Sigmoid colon (tissue), 7 donors: ENCODE measurements around the gene THSD7A. TPM values are rescaled to one million over a fixed set of nuclear protein-coding genes. Genes with fewer than 3 reads are reported as not detected.

Experiments used
- DNase-seq: peaks from one replicate; pipeline ENCODE4 v3.0.0-alpha.2; 2019
- H3K27ac ChIP-seq, 4 donors: fragments of 200-600 bp; sonication (generic); one replicate each; pipeline ENCODE4 v1.5.1; 2016 to 2019; ENCODE audit warnings: mild to moderate bottlenecking in 1 of 4
- H3K27me3 ChIP-seq, 3 donors: fragments of 200-600 bp; sonication (generic); one replicate each; pipeline ENCODE4 v1.5.1; 2019; ENCODE audit warnings: mild to moderate bottlenecking in 1 of 3
- H3K36me3 ChIP-seq, 4 donors: fragments of 200-600 bp; sonication (generic); one replicate each; pipeline ENCODE4 v1.5.1; 2016 to 2019
- H3K4me1 ChIP-seq, 4 donors: fragments of 200-600 bp; sonication (generic); one replicate each; pipeline ENCODE4 v1.5.1; 2017 to 2019
- H3K4me3 ChIP-seq, 4 donors: fragments of 200-600 bp; sonication (generic); one replicate each; pipeline ENCODE4 v1.5.1; 2017 to 2019; ENCODE audit warnings: mild to moderate bottlenecking in 2 of 4, moderate library complexity in 1 of 4
- H3K9me3 ChIP-seq, 4 donors: fragments of 200-600 bp in 3 of 4; sonication (generic) in 3 of 4; one replicate each; pipeline versions ENCODE4 v1.5.1 to v1.6.1; 2013 to 2019
- EP300 ChIP-seq, 4 donors: sonication (generic); formaldehyde crosslinking; IDR thresholded peaks; one replicate each; pipeline ENCODE4 v1.6.1; 2017; ENCODE audit warnings: antibody characterized with exemption in 4 of 4
- POLR2A ChIP-seq, 2 donors: fragments of 450-650 bp; IDR thresholded peaks; one replicate each; pipeline ENCODE4 v1.6.1; 2016; ENCODE audit warnings: antibody characterized with exemption in 2 of 2, mild to moderate bottlenecking in 2 of 2, moderate library complexity in 2 of 2
- POLR2AphosphoS5 ChIP-seq, 4 donors: sonication (generic); formaldehyde crosslinking; IDR thresholded peaks; one replicate each; pipeline ENCODE4 v1.6.1; 2017; ENCODE audit warnings: antibody characterized with exemption in 4 of 4
- WGBS, 2 donors: extraction: QIAGEN DNeasy Blood & Tissue Kit; methylation state at CpG; one replicate each; pipeline ENCODE4 v1.1.7; 2013; 5-methylcytosine and 5-hydroxymethylcytosine counted together
- intact Hi-C: fragments of 100-400 bp; cut with DNase I; formaldehyde crosslinking; loops from one replicate; pipeline ENCODE4 v1.15.1; 2023
- polyA plus RNA-seq, 3 donors: library from polyadenylated mRNA; stranded (reverse); fragments of 200-250 nt; gene quantifications; one replicate each; pipeline ENCODE4 v1.2.3, GENCODE V29; 2013
- total RNA-seq, 4 donors: library from RNA; depleted of rRNA; stranded (reverse); fragments of >200 nt; gene quantifications; one replicate each; pipeline ENCODE4 v1.1.0, GENCODE V29; 2016
- TF ChIP-seq, protein P1 (sequence below), 4 experiments: fragments of 450-650 bp in 3 of 4; fragments of 200-600 bp in 1 of 4; IDR thresholded peaks; one replicate each; pipeline ENCODE4 v1.5.1; 2016 to 2019; ENCODE audit warnings: antibody characterized with exemption in 4 of 4, mild to moderate bottlenecking in 3 of 4, moderate library complexity in 2 of 4
- donor health status: healthy with polysubstance abuse.
- donor health status: Bipolar disorder and iron deficiency.
- donor health status: healthy.

THSD7A gene
- total and polyA plus RNA-seq, 7 donors = under 0.01 to 6.9 (median 5.0) TPM

DNA sequence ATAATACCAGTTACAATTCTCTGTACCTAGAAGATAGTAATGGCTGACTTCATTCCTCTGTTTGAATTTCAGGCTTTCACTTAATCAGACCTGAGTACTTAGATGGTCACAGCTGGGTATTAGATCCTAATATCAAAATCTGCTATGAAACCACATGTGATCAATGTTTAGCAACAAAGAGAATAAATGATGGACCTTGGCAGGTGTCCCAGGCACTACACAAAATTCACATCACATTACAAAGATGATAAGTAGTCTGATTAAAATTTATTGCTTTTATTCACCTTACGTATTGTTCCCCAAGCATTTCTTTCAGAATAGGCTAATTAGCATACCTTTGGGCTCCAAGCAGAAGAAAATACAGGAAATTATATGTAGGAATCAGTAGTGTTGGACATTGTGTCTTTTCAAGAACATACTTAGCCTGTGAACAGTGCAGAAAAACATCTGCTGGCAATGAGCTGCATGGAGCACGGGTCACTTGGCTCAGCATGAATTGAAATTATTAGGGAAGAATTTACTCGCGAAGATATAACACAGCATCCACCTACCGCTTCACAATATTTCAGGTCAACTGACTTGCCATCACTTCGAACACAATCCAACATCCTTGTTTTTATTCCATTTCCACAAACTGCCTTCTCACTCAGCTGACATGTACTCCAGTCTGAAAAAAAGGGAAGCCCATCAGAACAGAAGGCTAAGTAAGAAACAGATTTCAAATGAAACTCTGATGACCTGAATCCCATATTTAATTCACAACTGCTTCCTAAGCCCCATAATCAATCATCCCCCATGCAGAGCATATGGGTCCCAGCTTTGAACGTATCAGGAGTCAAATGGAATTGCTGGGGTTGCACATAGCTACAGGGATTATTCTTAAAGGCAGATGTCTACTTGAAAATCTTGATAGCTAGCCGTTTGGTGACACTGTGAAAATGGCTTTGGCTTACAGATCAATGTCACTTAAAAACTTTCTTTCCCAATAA is 421.0 kb downstream of the THSD7A start:
- intact Hi-C loops = no loop called here
- peaks cover 0 to 12% (median 0%) of the 10 kb centered on the region in 4 donors for H3K36me3 ChIP-seq

DNA sequence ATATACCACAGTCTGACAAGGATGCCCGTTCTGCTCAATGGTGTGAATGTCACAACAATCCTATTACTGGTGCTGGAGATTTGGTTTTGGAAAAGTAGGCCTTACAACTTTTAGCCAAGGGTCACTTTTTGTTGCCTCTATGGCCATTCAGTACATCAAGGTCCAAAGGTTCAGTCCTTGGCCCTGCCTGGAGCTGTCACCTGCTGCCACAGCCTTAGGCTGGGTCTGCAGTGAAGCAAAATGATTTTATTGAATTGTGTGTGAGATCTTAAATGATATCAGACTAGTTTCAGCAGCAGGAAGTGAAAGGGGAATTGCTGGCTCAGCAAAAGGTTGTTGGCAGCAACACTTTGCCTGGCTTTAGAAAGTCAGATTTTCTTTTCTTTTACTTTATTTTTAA is 427.6 kb downstream of the THSD7A start:
- 65 to 70% methylated on average over 1 of the region's 1 CpG for WGBS, 2 donors

More for the DNA sequence above, 421.0 kb downstream of the THSD7A start:
- WGBS, 2 donors = 89 to 93% methylated on average over 8 of the region's 8 CpGs
- Histone ChIP-seq H3K4me3 (no peak overlapping the region), H3K9me3 (peaks cover 0 to 5% (median 3%) of the 10 kb centered on the region in 4 donors), H3K27me3 (no peaks in the 10 kb centered on the region), H3K4me1 (no peaks in the 10 kb centered on the region), H3K27ac (no peak overlapping the region)
- DNase-seq = no peak
- no peak for TF ChIP-seq POLR2A (IDR thresholded peaks at IDR 0.05)
- no peak for TF ChIP-seq POLR2AphosphoS5 (IDR thresholded peaks at IDR 0.05)
- TF ChIP-seq EP300 (IDR thresholded peaks at IDR 0.05) = no peak
- TF ChIP-seq, protein P1, sequence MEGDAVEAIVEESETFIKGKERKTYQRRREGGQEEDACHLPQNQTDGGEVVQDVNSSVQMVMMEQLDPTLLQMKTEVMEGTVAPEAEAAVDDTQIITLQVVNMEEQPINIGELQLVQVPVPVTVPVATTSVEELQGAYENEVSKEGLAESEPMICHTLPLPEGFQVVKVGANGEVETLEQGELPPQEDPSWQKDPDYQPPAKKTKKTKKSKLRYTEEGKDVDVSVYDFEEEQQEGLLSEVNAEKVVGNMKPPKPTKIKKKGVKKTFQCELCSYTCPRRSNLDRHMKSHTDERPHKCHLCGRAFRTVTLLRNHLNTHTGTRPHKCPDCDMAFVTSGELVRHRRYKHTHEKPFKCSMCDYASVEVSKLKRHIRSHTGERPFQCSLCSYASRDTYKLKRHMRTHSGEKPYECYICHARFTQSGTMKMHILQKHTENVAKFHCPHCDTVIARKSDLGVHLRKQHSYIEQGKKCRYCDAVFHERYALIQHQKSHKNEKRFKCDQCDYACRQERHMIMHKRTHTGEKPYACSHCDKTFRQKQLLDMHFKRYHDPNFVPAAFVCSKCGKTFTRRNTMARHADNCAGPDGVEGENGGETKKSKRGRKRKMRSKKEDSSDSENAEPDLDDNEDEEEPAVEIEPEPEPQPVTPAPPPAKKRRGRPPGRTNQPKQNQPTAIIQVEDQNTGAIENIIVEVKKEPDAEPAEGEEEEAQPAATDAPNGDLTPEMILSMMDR (IDR thresholded peaks at IDR 0.05) = no peak

DNA sequence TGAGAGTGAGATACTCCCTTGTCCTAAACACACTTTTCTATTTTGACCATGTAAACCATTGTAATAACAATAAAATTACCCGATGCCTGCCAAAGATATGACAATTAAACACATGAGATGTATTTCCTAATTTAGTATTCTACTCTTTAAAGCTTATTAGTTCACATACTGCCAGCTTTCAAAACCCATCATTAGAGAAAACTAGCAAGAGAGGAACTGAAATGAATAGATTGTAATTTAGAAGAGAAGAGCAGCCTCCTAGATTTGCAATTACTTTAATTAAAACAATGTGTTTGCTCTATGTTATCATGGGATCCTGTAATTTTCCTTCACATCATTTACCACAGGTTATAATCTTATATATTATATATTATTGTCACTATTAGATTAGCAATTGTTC is 428.2 kb downstream of the THSD7A start:
- Histone ChIP-seq H3K9me3 (no peaks in the 10 kb centered on the region), H3K4me1 (no peaks in the 10 kb centered on the region), H3K4me3 (no peak overlapping the region), H3K36me3 (peaks cover 0 to 12% (median 0%) of the 10 kb centered on the region in 4 donors), H3K27me3 (no peaks in the 10 kb centered on the region), H3K27ac (no peak overlapping the region)
- intact Hi-C loops = no loop called here
- no peak for DNase-seq
- 62 to 82% methylated on average over 1 of the region's 1 CpG for WGBS, 2 donors
- no peak for TF ChIP-seq POLR2AphosphoS5 (IDR thresholded peaks at IDR 0.05)
- TF ChIP-seq POLR2A (IDR thresholded peaks at IDR 0.05) = no peak
- no peak for TF ChIP-seq EP300 (IDR thresholded peaks at IDR 0.05)
- TF ChIP-seq, protein P1 (IDR thresholded peaks at IDR 0.05) = no peak

More for the DNA sequence above, 427.6 kb downstream of the THSD7A start:
- intact Hi-C loops = no loop called here
- H3K4me1 ChIP-seq = no peaks in the 10 kb centered on the region
- no peak overlapping the region for H3K27ac ChIP-seq
- no peaks in the 10 kb centered on the region for H3K9me3 ChIP-seq
- no peak for DNase-seq
- no peak overlapping the region for H3K4me3 ChIP-seq
- H3K27me3 ChIP-seq = no peaks in the 10 kb centered on the region
- no peak for TF ChIP-seq POLR2A (IDR thresholded peaks at IDR 0.05)
- no peak for TF ChIP-seq EP300 (IDR thresholded peaks at IDR 0.05)
- TF ChIP-seq, protein P1 (IDR thresholded peaks at IDR 0.05) = no peak
- no peak for TF ChIP-seq POLR2AphosphoS5 (IDR thresholded peaks at IDR 0.05)
- H3K36me3 ChIP-seq = peaks cover 0 to 12% (median 0%) of the 10 kb centered on the region in 4 donors

DNA sequence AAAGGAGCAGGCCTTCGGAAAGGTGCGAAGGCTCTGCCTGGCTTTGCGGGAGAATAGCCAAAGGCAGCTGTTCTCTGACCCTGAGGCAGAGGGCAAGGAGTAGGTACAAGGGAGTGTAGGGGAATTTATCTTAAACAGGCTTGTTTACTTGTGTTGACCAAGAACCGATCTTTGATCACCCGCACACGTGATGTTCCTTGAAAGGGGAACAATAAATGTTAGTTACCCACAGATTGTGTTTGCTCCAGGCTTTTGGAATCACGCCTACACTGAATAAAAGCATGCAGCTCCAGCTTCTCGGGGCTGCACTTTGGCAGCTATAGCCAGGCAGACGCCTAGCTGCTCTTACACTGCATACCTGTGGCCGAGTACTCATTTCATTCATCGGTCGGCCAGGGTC is 437.6 kb downstream of the THSD7A start:
- intact Hi-C loops = no loop called here
- H3K4me1 ChIP-seq = no peaks in the 10 kb centered on the region
- no peak overlapping the region for H3K4me3 ChIP-seq
- H3K27me3 ChIP-seq = no peaks in the 10 kb centered on the region
- peaks cover 0 to 6% (median 0%) of the 10 kb centered on the region in 4 donors for H3K36me3 ChIP-seq
- DNase-seq = no peak
- no peak for TF ChIP-seq EP300 (IDR thresholded peaks at IDR 0.05)
- TF ChIP-seq, protein P1 (IDR thresholded peaks at IDR 0.05) = no peak
- TF ChIP-seq POLR2AphosphoS5 (IDR thresholded peaks at IDR 0.05) = no peak
- no peak for TF ChIP-seq POLR2A (IDR thresholded peaks at IDR 0.05)
- peaks cover 0 to 3% (median 0%) of the 10 kb centered on the region in 4 donors for H3K9me3 ChIP-seq
- WGBS, 2 donors = 44 to 75% methylated on average over 12 of the region's 12 CpGs
- no peak overlapping the region for H3K27ac ChIP-seq
